Left renal cortex interstitium (tissue), 4 donors: ENCODE results near the gene BTG4. TPM values are rescaled to one million over a fixed set of nuclear protein-coding genes. Genes with fewer than 3 reads are reported as not detected.

ENCODE experiments used
- DNase-seq, 4 donors: peaks; one replicate each; pipeline ENCODE4 v3.0.0-alpha.2; 2013; ENCODE audit warnings: low read depth in 4 of 4, low spot score in 2 of 4, missing footprints in 1 of 4
- polyA plus RNA-seq, 4 donors: library from polyadenylated mRNA; unstranded; fragments of 120-200 nt; gene quantifications; one replicate each; pipeline ENCODE4 v1.2.1, GENCODE V29; 2013; ENCODE audit not compliant: insufficient read length in 4 of 4

Gene BTG4
- polyA plus RNA-seq, 4 donors, result not detected

DNA sequence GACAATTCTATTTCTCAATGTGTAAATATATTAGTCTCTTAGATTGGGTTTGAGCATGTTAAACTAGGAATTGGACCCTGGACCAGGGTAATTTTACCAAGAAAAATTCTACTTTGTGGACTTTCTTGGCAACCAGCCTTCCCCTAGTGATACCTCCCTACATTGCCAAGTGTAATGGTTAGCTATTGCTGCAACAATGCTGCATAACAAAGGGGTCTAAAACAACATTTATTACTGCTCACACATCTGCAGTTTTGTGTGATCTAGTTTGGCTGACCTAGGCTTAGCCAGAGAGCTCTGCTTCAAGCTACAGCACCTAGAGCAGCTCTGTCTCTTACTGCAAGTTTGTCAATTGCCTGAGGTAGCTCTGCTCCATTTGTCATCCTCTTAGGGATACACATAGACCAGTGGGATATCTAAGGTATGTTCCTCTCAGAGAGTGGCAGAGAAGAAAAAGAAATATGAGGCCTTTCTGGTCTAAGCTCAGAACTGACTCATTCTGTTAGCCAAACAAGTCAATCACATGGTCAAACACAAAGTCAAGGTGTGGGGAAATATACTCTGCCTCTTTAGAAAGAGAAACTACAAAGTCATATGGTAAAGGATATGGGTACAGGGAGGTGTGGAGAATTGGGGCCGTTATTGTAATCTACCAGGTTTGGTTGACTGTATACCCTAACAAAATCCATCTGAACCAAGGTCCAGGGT is 26.4 kb upstream of the BTG4 start:
- DNase-seq, result no peak

DNA sequence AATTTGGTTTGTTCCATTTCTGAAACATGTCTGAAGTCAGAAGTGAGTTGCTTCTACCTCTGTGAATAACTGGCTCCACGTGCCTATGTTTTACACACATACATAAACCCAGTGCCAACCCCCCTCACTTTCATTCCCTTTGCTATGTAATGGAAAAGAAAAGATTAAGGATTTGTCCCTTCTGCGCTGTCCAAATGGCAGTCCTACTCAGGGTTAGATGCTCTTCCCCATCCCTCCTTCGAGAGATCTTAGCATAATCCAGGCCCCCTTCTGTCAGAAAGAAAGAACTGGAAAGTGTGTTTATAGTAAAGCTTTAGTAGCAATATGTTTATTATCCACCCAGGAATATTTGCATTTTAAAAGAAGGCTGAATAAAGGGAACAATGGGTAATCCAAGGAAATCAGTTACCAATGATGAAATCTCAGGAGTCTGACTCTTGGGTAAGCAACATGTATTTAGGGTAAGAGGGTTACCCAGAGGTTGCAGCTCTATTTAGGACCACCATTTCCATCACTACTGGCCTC is 25.2 kb upstream of the BTG4 start:
- no peak for DNase-seq

DNA sequence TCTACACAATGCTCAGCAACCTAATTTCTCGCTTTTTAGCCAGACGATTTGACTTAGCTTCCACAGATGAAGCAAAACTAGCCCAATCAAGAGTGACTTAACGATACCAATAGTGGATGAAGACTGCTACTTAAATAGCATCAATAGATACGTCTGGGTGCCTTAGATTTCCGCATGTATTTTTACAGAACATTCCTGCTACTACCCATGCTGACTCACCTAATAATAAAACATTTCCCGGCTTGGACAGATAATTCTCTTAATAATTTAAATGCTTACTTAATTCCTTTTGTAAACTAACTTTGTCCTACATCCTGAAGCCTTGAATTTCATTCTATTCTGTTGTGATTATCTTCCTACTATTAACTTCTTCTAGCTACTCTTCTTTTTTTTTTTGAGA is 23.1 kb upstream of the BTG4 start:
- DNase-seq, result no peak

DNA sequence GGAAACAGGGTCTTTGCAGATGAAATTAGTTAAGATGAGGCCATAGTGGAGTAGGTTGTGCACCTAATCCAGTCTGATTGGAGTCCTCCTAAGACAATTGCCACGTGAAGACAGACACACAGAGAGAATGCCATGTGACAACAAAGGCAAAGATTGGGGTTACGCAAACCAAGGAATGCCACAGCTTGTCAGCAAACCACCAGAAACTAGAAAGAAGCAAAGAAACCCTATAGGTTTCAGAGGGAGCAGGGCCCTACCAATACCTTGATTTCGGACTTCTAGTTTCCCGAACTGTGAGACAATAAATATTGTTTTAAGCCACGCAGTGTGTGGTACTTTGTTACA is 20.2 kb upstream of the BTG4 start:
- no peak for DNase-seq

DNA sequence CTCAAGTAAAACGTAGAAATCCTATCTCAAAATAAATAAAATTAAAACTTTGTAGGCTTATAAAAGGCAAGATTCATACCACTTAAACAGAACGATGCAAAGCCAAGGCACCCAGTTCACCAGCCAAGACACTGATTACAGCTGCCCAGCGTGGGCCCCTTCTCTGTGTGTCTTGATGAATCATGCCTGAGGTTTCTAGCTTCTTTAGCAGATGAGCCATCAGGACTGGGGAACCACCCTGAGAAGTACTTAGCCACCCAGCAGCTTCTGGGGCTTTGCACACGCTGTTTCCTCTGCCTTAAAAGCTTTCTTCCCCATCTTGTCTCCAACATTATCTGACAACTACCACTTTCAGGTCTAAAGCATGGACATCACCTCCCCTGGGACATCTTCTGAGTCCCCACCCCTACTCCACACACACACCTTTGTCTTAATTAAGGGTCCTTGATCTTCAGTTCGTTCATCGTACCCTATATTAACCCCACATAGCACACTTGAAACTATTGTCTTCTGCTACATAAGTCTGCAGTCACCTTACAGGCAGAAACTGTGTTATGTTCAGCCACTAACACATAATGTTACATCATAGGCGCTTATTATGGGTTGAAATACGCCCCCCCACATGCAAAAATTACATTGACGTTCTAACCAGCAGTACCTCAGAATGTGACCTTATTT is 19.6 kb upstream of the BTG4 start:
- no peak for DNase-seq

DNA sequence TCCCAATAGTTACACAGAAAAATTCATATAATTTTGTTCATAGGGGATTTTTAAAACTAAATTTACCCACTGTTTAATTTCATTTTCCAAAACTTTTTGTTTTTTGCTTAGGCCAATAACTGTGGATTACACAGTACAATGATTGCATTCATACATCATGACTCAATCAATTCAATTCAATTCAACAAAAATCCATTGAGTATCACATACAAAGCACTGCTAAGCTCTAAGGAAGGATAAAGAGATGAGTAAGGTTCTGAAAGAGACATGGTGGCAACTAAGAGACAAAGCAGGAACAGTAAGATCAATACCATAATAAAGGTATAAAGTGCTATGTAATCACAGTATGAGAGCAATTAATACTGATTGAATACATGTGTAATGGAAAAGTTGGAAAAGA is 18.9 kb upstream of the BTG4 start:
- DNase-seq, result no peak

DNA sequence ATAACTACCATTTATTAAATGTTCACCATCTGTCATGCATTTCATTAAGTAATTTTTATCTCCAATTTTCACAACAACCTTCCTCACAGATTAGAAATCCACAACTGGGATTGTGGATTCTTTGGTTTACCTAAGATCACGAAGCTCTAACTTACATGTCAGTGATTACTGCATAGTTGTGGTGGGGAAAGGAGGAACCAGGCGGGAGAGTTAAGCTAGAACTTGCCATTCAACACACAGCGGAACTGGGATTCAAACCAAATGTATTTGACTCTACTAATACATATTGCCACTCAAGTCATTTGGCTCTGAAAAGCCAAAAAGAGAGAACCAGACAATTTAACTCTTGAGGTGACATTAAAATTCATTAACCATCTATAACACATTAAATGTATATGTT is 17.9 kb upstream of the BTG4 start:
- DNase-seq, result no peak

DNA sequence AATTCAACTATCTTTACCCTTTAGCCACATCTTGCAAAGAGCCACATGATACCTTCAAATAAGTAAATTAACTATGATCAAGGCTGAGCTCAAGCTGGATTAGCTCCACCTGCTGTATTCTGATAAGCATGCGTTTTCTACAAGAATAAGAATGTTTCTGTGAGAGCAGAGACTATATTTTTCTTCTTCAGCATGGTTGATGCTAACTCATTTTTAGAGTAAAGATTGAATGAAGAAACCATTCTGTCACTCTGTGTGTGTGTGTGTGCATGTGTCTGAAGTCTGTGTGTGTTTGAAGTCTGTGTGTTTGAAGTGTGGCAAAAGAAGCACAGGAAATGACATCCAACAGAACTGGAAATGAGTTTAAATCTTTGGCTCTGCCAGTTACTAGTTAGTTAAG is 16.4 kb upstream of the BTG4 start:
- no peak for DNase-seq

DNA sequence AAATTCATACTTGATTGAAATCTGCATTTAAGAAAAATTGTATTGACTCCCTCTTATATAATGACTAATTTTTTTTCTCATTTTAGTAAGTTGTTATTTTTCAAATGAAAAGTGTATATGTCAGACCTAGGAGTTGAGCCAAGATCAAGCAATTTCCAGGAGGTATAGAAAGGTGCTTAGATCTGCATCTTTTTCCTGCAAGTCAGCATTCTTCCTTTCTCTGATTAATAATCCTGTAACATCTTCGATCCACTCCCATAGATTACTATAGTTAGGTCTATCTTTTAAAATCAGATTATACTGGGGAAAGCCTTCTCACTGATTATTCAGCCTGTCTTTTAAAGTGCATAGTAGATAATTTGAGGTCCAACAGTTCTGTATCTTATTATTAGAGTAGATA is 15.1 kb upstream of the BTG4 start:
- DNase-seq, result no peak

DNA sequence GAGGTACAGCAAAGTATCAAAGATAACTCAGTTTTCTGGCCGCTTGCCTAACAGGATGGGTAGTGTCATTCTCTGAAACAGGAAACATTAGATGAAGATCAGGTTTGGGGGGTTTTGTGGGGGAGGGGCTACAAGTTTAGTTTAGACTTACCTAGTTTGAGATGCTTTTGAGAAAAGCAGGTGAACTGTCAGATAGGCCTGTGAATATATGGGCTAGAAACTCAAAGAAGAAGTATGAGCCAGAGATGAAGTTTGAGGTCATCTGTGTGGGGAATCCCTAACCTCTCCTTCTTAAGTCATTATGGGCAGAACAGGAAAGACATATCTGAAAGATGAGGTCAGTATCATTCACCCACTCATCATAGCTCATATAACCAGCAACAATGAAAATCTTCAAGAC is 14.3 kb upstream of the BTG4 start:
- DNase-seq, result no peak

DNA sequence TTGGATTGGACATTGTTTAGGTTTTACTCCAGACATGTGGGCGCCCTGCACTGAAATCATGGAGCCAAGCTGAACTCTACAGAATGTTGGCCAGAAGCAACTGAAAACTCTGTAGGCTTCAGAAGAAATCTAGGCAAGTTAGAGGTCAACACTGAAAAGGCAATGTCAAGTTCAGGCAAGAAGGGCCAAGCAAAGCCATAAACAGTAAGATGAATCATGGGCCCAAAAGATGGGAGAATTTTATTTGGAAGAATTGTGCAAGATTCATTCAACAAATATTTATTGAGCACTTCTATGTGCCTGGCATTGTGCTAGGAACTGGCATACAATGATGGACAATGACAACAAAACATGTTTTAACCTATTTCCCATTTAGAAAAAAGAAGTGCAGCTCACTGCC is 13.3 kb upstream of the BTG4 start:
- DNase-seq, result no peak

DNA sequence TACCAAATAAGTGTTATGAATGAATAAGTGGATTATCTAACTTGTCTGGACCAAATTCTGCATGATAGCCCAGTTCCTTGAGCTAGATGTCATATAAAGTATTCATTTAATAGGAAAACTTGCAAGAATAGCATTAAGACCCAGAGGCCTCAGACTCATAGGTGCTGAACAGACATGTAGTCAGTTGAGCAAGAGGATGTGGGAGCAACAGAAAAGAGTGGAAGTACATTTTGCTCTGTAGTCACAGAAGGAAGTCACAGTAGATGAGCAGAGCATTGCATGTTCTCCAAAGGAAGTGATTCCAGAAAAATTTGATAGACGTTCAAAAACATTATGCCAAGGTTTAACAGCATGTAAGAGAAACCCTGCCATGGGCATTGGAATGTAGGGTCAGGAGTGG is 11.9 kb upstream of the BTG4 start:
- DNase-seq, result no peak

DNA sequence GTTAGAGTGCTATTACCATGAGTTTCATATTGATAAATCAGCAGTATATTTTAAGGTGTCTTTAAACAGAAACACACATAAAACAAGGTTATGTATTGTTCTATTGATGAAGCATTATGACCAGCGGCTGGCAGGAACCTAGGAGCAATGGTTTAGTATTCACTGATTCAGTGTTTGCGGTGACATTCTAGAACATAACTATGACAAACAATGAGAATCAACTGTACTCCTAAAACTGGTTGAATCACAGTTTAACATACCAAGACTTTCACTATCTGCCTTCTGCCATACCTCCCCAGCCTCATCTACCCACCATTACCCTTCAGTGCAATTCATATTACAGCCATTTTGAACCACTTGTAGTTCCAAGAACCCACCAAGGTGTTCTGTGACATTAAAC is 11.2 kb upstream of the BTG4 start:
- DNase-seq, result no peak

DNA sequence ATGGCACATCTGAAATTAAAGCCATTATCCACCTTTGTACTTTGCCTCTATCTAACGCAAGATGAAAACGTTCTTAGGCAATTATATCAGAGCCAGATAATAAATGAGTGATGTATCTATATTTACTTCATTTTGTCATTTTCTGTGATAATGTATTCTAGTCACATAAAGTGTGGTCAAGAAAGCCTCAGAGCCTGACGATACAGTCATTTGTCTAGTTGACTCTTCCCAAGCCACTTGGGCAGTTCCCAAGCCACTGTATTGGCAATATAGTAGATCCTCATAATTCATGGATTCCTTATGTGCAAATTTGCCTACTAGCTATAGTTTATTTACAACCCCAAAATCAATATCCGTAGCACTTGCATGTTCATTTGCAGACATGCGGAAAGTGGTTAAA is 10.2 kb upstream of the BTG4 start:
- DNase-seq, result no peak

DNA sequence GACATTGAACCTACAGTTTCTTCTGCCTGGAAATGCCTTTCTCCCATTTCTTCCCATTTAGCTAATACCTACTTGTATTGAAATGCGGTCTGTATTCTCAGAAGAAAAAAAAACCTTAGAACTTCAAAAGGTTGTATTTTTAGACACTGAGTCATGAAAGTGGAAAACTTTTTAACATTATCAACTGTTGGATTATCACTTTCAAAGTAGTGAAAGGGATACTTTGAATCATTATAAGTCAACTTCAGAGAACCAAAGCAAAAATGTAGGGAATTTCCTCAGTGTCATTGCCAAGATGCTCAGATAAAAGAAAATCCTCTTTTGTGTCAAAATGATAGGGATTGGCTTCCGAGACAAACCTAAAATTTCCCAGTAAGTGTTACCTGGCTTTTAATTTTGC is 8.9 kb upstream of the BTG4 start:
- no peak for DNase-seq

DNA sequence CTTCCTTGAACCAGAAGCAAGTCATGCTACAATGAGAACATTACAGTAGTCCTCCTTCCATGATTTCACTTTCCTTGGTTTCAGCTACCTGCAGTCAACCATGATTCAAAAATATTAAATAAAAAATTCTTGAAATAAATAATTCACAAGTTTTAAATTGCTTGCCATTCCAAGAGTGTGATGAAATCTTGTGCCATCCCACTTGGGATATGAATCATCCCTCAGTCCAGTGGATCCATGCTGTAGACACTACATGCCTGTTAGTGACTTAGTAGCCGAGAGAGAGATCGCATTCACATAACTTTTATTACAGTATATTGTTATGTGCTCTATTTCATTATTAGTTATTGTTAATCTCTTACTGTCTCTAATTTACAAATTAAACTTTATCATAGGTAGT is 8.4 kb upstream of the BTG4 start:
- DNase-seq, result no peak

DNA sequence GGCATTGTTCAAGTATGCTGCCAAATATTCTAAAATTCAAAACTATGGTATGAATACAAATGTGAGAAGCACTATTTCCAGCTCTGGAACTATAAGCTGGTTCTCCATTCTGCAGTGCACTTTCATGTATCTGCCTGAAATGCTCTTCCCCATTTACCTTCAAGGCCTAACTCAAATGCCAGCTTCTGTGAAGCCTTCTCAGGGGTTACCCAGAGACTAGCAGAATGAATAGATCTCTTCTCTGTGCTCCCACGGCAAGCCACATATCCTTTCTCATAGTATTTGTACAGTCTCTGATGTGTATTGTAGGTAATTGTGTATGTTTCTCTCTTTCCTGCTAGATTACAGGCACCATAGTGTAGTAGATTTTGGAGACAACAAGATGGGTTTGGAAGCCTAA is 6.5 kb upstream of the BTG4 start:
- no peak for DNase-seq

DNA sequence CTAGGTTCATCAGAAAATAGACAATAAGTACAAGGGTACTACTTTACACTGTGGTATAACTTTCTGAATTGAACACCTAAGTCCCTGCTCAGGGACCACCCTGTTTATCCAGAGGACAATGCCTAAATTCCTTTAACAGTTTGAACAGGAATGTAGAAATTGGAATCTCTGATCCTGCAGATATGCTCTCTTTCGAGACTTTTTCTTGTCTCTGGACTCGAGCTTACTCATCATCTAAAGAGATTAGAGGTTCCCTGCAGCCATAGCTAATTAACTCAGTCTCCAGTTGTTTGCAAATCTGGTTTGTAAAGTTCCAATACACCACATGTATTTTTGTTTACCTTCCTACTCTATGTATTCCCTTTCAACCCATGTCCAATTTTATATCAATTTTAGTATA is 3.4 kb upstream of the BTG4 start:
- DNase-seq, result no peak

DNA sequence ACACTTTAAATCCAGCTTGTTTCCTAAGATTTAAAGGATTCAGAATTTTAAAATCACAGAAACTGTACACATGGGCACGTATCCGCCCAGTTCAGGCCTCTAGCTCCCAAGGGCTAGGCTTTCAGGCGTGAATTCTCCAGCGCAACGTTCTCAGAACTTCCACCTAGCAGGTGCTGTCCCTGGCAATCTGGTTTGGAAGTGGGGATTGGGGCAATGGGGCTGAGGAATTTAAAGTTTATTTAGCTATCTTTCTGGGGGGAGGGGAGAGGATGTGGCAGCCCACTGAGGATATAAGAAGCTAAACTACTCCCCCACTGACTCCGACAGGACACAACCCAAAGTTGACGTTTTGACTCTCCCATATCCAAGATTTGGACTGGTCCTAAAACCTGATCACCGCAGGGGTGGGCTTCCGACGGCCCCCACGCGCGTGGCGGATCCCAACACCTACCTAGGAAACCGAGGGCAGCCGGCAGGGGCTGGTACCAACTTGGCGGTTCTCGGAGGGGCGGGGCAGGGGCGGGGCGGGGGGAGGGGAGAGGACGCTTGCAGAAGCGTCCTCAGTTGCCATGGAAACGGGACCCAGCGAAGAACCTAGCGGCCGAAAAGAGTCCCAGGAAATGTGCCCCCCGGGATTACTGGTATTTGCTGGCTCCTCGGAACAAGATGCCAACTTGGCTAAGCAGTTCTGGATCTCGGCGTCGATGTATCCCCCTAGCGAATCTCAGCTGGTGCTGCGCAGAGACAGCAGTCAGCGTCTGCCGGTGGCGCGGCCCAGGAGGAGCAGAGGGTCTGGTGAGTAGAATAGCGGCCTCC is 2.2 kb upstream of the BTG4 start, which contains the start of gene HOATZ:
Gene HOATZ (plus strand): TSS at position 563 of the 816 bp plus-strand sequence. CDS start 7 bp downstream, at position 570.
- DNase-seq, result no peak

DNA sequence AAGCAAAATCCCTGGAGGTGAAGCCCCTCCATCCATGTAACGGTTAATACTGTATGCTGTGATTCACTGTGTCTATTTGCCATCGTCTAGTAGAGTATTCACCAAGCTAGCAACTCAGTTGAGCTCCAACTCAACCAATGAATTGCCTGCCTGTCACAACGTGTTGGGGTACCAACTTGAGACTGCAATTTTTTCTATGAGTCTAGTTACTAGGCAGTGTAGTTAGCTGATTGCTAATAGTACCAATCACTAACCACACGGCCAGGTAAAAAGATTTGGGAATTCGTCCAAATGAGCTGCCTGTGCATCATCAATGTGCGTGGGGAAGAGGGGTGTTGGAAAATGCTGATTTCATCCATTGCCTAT is 1.0 kb upstream of the BTG4 start:
- DNase-seq, result peak in 1 of 4 donors; percentile 15

DNA sequence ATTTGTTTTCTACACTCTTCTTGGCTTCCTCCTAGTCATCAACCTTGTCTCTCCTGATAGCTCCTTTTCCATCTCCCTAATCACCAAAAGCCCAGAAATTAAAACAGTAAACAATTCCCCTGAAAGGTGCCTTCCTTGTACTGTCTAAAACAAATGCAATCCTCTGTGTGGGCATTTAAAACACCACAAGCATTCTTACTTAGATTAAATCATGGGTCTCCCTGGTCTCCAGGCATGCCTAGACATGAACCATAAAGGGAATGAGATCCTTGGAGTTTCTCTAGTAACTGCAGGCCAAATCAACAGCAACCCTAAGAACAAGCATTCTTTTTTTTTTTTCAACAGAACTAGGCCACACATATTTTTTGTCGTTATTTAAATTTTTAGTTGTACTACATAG is 1.9 kb downstream of the BTG4 start:
- no peak for DNase-seq

DNA sequence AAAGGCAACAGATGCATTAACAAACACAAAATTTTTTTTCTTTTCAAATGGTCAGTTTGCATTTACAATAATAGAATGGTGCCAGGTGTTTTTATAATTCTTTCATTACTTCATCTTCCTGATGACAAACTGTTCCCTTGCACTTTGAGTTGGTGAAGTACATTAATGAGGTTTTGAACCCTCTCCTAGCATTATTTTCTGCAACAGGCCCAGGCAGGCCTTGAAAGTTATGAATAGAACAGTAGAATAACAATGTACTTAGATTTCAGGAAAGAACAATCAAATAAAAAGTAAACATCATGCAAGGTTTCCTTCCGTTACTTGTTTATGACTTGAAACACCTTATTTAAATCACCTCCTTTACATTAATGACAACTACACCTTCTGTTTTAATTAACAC is 9.6 kb downstream of the BTG4 start:
- no peak for DNase-seq
